ENCODE results near the gene FCMR. TPM values are rescaled to one million over a fixed set of nuclear protein-coding genes. Genes with fewer than 3 reads are reported as not detected.

The FCMR gene
- total RNA-seq, 1 donor from 2014 or later = 3.3 TPM

DNA sequence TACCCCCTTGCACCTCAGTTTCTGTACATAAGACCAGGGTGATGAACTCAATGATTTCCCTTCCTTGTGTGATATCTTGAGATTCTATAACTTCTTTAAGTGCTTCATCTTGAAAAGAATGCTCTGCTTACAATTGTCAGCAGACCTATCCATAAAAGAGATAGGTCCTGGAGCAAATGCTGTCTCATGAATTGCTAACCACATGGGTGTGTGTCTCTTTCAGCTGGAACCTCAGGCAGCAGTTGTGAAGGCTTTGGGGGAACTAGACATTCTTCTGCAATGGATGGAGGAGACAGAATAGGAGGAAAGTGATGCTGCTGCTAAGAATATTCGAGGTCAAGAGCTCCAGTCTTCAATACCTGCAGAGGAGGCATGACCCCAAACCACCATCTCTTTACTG lies 53.5 kb downstream of the FCMR start:
- Histone ChIP-seq H3K27me3 (ENCODE audit: low read depth) (peaks cover 5% of the 10 kb centered on the region), H3K27ac (replicated peaks) (no peak overlapping the region), H3K4me3 (no peak overlapping the region), H3K36me3 (no peaks in the 10 kb centered on the region), H3K9me3 (replicated peaks) (no peaks in the 10 kb centered on the region), H3K4me1 (peaks cover 6% of the 10 kb centered on the region)
- no peak for DNase-seq
- intact Hi-C loops (cut with micrococcal nuclease) = no loop called here
- TF ChIP-seq, protein P1, sequence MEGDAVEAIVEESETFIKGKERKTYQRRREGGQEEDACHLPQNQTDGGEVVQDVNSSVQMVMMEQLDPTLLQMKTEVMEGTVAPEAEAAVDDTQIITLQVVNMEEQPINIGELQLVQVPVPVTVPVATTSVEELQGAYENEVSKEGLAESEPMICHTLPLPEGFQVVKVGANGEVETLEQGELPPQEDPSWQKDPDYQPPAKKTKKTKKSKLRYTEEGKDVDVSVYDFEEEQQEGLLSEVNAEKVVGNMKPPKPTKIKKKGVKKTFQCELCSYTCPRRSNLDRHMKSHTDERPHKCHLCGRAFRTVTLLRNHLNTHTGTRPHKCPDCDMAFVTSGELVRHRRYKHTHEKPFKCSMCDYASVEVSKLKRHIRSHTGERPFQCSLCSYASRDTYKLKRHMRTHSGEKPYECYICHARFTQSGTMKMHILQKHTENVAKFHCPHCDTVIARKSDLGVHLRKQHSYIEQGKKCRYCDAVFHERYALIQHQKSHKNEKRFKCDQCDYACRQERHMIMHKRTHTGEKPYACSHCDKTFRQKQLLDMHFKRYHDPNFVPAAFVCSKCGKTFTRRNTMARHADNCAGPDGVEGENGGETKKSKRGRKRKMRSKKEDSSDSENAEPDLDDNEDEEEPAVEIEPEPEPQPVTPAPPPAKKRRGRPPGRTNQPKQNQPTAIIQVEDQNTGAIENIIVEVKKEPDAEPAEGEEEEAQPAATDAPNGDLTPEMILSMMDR (IDR thresholded peaks at IDR 0.05; ENCODE audit: borderline replicate concordance) = no peak

GRCh38 chr1:206867716-206868115 lies 54.0 kb downstream of the FCMR start:
- TF ChIP-seq, protein P1 (IDR thresholded peaks at IDR 0.05; ENCODE audit: borderline replicate concordance) = no peak
- no peaks in the 10 kb centered on the region for H3K36me3 ChIP-seq
- H3K9me3 ChIP-seq (replicated peaks) = no peaks in the 10 kb centered on the region
- intact Hi-C loops (cut with micrococcal nuclease) = no loop called here
- no peak overlapping the region for H3K4me3 ChIP-seq
- H3K4me1 ChIP-seq = peaks cover 6% of the 10 kb centered on the region
- DNase-seq = no peak
- peaks cover 5% of the 10 kb centered on the region for H3K27me3 ChIP-seq (ENCODE audit: low read depth)
- no peak overlapping the region for H3K27ac ChIP-seq (replicated peaks)

DNA sequence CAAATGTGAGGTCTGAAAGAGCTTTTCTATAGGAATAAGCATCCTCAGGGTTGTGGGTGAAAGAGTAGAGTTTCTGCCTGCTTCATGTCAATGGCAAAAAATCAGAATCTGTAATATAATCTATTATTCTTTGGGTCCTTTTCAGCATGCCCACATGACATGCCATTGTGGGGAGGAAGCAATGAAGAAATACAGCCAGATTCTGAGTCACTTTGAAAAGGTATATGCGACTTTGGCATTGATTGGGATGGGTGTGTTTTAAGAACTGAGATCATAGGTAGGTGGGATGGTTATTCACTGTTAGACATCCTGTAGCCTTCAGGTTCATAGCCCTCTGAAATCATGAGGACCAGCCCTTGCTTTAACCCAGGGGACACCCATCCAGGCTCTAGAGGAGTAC lies 54.5 kb downstream of the FCMR start:
- H3K4me1 ChIP-seq = peaks cover 1% of the 10 kb centered on the region
- H3K36me3 ChIP-seq = no peaks in the 10 kb centered on the region
- no peak overlapping the region for H3K27ac ChIP-seq (replicated peaks)
- no peaks in the 10 kb centered on the region for H3K9me3 ChIP-seq (replicated peaks)
- peaks cover 5% of the 10 kb centered on the region for H3K27me3 ChIP-seq (ENCODE audit: low read depth)
- DNase-seq = no peak
- intact Hi-C loops (cut with micrococcal nuclease) = no loop called here
- no peak overlapping the region for H3K4me3 ChIP-seq
- TF ChIP-seq, protein P1 (IDR thresholded peaks at IDR 0.05; ENCODE audit: borderline replicate concordance) = no peak

DNA sequence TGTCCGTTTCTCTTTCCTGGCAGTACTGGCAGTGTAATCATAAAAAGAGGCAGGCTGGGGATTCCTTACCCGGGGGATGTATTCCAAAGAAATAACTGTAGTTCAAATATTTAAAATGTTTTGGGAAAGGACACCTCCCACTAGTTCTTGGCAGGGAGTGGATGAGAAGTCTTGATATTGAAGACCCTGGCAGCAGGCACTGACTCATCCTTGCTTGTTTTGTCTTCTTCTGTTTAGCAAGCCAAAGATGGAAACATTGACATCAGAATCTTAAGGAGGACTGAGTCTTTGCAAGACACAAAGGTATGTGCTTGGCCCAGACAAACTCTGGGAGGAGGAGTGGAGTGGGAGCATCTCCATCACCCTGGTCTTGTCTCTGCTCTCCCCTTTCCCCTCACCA lies 55.7 kb downstream of the FCMR start:
- peaks cover 7% of the 10 kb centered on the region for H3K27me3 ChIP-seq (ENCODE audit: low read depth)
- intact Hi-C loops (cut with micrococcal nuclease) = no loop called here
- H3K4me1 ChIP-seq = no peaks in the 10 kb centered on the region
- no peaks in the 10 kb centered on the region for H3K36me3 ChIP-seq
- DNase-seq = no peak
- TF ChIP-seq, protein P1 (IDR thresholded peaks at IDR 0.05; ENCODE audit: borderline replicate concordance) = no peak
- H3K9me3 ChIP-seq (replicated peaks) = no peaks in the 10 kb centered on the region
- H3K4me3 ChIP-seq = no peak overlapping the region
- H3K27ac ChIP-seq (replicated peaks) = no peak overlapping the region

GRCh38 chr1:206864939-206865671 lies 56.6 kb downstream of the FCMR start, which contains the start of gene IL20:
Gene IL20 (plus strand): TSS chr1:206865623. CDS start chr1:206865853, 230 bp downstream.
- Histone ChIP-seq H3K27me3 (ENCODE audit: low read depth) (peaks cover 15% of the 10 kb centered on the region), H3K4me3 (no peak within 1 kb of the TSS), H3K36me3 (no peaks in the 10 kb centered on the region), H3K4me1 (no peaks in the 10 kb centered on the region), H3K9me3 (replicated peaks) (no peaks in the 10 kb centered on the region), H3K27ac (replicated peaks) (no peak within 1 kb of the TSS)
- peak; percentile 68 for DNase-seq
- intact Hi-C loops (cut with micrococcal nuclease) = no loop called here
- TF ChIP-seq, protein P1 (IDR thresholded peaks at IDR 0.05; ENCODE audit: borderline replicate concordance) = peak; percentile 77
